Measurements from ENCODE around the gene PSMB4.
"Not testable (repeated sequence)": the region's sequence is repeated elsewhere in the genome, so short reads cannot be mapped to it uniquely, and the experiment has no call there.

PSMB4 gene

DNA sequence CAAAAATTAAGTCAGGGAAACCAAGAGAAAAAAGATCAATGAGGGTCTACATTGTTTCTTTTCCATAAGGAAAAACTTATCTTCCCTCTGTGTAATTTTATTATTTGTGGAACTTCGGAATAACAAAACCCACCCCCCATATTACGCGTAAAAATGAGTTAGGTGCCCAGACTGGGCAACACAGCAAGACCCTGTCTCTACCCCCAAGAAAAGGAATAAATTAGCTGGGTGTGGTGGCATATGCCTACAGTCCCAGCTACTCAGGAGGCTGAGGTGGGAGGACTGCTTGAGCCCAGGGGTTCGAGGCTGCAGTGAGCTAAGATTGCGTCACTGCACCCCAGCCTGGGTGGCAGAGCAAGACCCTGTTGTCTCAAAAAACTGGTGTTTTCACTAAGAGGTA lies 20.4 kb downstream of the PSMB4 start:
- Histone ChIP-seq H3K36me3 (peaks cover 44 to 99% (median 84%) of the 10 kb centered on the region in 3 donors), H3K9me3 (no peaks in the 10 kb centered on the region)
- intact Hi-C loops (cut with DNase I; ENCODE audit: low total_unique reads): no loop called here

GRCh38 chr1:151425103-151425502 lies 25.7 kb downstream of the PSMB4 start:
- no peak for DNase-seq
- Histone ChIP-seq H3K9me3 (no peaks in the 10 kb centered on the region), H3K27ac (no peak overlapping the region), H3K4me3 (no peak overlapping the region), H3K4me1 (no peaks in the 10 kb centered on the region), H3K27me3 (no peaks in the 10 kb centered on the region), H3K36me3 (peaks cover 74 to 97% (median 85%) of the 10 kb centered on the region in 3 donors)
- intact Hi-C loops (cut with DNase I; ENCODE audit: low total_unique reads): no loop called here
- no peak for TF ChIP-seq CTCF (IDR thresholded peaks at IDR 0.05)

More for the DNA sequence above, 20.4 kb downstream of the PSMB4 start:
- Histone ChIP-seq H3K4me1 (no peaks in the 10 kb centered on the region), H3K27me3 (no peaks in the 10 kb centered on the region), H3K27ac (no peak overlapping the region), H3K4me3 (no peak overlapping the region)
- no peak for TF ChIP-seq CTCF (IDR thresholded peaks at IDR 0.05)
- DNase-seq: no peak

DNA sequence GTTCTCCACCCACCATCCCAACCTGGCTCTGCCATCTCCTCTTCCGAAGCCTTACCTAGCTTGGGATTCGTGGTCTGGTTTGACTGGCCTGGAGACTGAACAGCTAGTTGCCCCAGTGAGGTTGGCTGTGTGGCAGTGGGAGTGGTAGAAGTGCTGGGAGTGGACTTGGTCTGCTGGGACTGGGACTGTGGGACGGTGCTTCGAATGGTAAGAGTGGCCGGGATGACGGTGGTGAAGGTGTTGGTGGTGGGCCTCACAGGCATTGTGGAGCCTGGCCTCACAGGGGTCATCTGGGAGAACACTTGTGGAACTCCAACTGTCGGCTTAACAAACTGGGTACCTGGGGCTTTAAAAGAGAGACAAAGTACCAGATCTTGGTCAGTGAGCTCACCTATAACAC lies 28.7 kb downstream of the PSMB4 start:
- Histone ChIP-seq H3K27ac (no peak overlapping the region), H3K36me3 (peaks cover 55 to 73% (median 64%) of the 10 kb centered on the region in 3 donors), H3K4me1 (peaks cover 0 to 7% (median 0%) of the 10 kb centered on the region in 4 donors), H3K4me3 (no peak overlapping the region), H3K9me3 (no peaks in the 10 kb centered on the region), H3K27me3 (no peaks in the 10 kb centered on the region)
- intact Hi-C loops (cut with DNase I; ENCODE audit: low total_unique reads): no loop called here
- no peak for TF ChIP-seq CTCF (IDR thresholded peaks at IDR 0.05)
- no peak for DNase-seq

- H3K27ac ChIP-seq; H3K27me3 ChIP-seq; DNase-seq; intact Hi-C loops (cut with DNase I; ENCODE audit: low total_unique reads); H3K4me3 ChIP-seq; H3K9me3 ChIP-seq: not testable (repeated sequence)
- Histone ChIP-seq H3K4me1 (peaks cover 0 to 55% (median 20%) of the 10 kb centered on the region in 4 donors), H3K36me3 (peaks cover 11 to 30% (median 16%) of the 10 kb centered on the region in 3 donors)
Measured at GRCh38 chr1:151433827-151434226, 34.5 kb downstream of the PSMB4 start.

GRCh38 chr1:151435174-151435573 lies 35.8 kb downstream of the PSMB4 start:
- no peak for DNase-seq
- no peak for TF ChIP-seq CTCF (IDR thresholded peaks at IDR 0.05)
- Histone ChIP-seq H3K27me3 (no peaks in the 10 kb centered on the region), H3K4me3 (no peak overlapping the region), H3K27ac (no peak overlapping the region), H3K4me1 (peaks cover 0 to 68% (median 21%) of the 10 kb centered on the region in 4 donors), H3K9me3 (no peaks in the 10 kb centered on the region), H3K36me3 (peaks cover 0 to 23% (median 9%) of the 10 kb centered on the region in 3 donors)
- intact Hi-C loops (cut with DNase I; ENCODE audit: low total_unique reads): no loop called here

DNA sequence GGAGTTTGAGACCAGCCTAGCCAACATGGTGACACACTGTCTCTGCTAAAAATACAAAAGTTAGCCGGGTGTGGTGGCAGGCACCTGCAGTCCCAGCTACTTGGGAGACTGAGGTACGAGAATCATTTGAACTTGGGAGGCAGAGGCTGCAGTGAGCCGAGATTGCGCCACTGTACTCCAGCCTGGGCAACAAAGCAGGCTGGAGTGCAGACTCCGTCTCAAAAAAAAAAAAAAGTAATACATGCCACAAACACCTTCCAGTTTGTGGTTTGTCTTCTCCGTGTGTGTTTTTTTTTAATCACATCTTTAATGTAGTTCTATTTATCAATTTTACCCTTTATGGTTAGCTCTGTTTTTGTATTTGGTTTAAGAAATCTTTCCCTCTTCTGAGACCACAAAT lies 37.6 kb downstream of the PSMB4 start:
- no peaks in the 10 kb centered on the region for H3K27me3 ChIP-seq
- H3K4me1 ChIP-seq: peaks cover 0 to 75% (median 29%) of the 10 kb centered on the region in 4 donors
- H3K27ac ChIP-seq: no peak overlapping the region
- peaks cover 0 to 25% (median 10%) of the 10 kb centered on the region in 3 donors for H3K36me3 ChIP-seq
- DNase-seq: no peak
- no peak for TF ChIP-seq CTCF (IDR thresholded peaks at IDR 0.05)
- H3K9me3 ChIP-seq: no peaks in the 10 kb centered on the region
- H3K4me3 ChIP-seq: no peak overlapping the region
- intact Hi-C loops (cut with DNase I; ENCODE audit: low total_unique reads): no loop called here

DNA sequence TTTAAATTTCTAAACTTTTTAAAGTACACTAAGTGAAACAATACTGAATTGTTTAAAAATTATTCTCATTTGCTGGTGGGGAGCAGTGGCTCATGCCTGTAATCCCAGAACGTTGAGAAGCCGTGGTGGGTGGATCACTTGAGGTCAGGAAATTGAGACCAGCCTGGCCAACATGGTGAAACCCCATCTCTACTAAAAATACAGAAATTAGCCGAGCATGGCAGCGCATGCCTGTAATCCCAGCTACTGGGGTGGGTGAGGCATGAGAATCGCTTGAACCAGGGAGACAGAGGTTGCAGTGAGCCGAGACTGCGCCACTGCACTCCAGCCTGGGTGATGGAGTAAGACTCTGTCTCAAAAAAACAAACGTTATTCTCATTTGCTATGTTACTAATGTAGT lies 38.0 kb downstream of the PSMB4 start:
- Histone ChIP-seq H3K36me3 (peaks cover 0 to 25% (median 10%) of the 10 kb centered on the region in 3 donors), H3K4me1 (peaks cover 0 to 73% (median 29%) of the 10 kb centered on the region in 4 donors)
- intact Hi-C loops (cut with DNase I; ENCODE audit: low total_unique reads); H3K27ac ChIP-seq; H3K27me3 ChIP-seq; DNase-seq; H3K4me3 ChIP-seq; H3K9me3 ChIP-seq: not testable (repeated sequence)

Data from tibial artery (tissue), 4 donors.